Raji (cell line): ENCODE measurements around the gene MIER2.

Source experiments
- POLR2A ChIP-seq: IDR thresholded peaks from 2 replicates; pipeline ENCODE4 v1.6.1; 2011; ENCODE audit warnings: low read depth, low read length, control low read depth; ENCODE audit not compliant: insufficient read depth

MIER2 gene

DNA sequence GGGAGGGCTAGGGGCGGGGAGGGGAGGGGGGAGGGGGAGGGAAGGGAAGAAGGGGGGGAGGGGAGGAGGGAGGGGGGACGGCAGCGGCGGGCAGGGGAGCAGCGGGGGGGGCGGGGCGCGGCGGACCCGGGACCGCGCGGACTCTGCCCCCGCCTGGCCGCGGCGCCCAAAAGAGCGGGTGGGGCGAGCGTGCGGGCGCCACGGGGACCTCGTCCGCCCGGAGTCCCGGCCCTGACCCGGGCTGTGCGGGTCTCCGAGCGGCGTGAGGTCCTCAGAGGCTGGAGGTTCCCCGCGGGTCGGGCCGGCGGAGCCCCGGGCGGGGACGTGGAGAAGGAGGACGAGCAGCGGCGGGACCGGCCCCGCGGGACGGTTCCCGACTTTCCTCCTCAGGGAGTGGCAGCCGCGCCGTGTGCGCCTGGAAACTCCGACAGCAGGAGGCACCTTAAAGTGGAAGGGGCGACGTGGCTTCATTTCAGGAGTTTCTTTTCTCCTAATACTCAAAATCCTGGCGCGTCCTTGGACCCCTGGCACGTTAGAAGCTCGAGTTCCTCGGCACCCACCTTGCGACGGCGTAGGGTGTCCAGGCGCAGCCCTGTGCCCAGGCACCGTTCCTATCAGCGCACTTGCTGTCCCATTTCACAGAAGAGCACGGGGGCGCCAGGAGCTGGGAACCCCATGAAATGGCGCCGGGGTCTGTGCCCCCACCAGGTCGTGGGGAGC is 52.9 kb downstream of the MIER2 start:
- TF ChIP-seq POLR2A: no peak

DNA sequence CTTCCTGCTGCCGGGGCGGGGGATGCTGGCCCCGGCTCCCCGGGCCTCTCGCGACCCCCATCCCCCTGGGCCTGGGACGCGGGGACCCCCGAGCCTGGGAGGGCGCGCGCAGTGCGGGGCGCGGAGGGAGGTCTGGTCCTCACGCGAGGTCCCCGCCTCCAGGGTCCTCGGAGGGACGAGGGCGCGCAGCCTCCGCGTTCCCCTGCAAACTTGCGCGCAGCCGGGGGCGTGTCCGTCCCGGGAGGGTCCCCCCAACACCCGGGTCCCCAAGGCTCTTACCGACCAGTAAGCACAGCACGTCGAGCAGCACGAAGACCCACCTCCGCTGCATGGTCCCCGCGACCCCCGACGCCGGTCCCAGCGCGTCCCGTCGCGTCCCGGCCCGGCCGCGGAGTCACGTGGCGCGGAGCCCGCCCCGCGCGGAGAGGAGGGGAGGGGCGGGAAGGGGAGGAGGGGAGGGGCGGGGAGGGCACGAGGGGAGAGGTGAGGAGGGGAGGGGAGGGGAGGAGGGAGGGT is 53.5 kb downstream of the MIER2 start, which contains the start of gene PLPP2:
Gene PLPP2, minus strand, starts transcription at position 398 of the 516 bp plus-strand sequence. Its CDS starts 67 bp downstream, at position 331.
- no peak for TF ChIP-seq POLR2A

DNA sequence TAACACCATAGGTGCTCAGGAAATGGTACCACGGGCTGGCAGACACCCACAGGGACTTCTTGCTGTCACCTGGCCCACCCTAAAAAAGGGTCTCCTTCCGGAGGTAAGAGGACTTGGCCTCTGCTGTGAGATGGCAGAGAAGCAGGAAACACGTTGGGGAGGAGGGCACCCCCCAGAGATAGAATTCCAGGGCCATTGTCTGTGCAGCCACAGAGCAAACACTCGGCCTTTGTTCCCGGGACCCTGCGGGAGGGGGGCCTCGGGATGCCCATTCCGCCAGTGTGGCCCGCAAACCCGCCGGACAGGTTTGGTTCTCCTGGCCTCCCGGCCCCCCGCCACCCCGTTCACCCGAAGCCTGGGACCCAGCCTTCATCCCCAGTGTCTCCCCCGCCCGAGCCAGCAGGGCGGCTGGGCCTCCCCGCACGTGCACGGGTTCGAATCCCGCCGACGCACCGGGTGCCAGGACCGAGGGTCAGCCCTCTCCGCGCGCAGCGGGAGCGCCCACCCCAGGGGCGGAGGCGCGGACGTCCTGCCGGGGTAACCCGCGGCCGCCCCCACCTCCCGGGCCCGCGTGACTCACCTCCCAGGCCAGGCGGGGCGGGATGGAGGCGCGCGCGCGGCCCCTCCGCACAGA is 54.1 kb downstream of the MIER2 start:
- TF ChIP-seq POLR2A: no peak

DNA sequence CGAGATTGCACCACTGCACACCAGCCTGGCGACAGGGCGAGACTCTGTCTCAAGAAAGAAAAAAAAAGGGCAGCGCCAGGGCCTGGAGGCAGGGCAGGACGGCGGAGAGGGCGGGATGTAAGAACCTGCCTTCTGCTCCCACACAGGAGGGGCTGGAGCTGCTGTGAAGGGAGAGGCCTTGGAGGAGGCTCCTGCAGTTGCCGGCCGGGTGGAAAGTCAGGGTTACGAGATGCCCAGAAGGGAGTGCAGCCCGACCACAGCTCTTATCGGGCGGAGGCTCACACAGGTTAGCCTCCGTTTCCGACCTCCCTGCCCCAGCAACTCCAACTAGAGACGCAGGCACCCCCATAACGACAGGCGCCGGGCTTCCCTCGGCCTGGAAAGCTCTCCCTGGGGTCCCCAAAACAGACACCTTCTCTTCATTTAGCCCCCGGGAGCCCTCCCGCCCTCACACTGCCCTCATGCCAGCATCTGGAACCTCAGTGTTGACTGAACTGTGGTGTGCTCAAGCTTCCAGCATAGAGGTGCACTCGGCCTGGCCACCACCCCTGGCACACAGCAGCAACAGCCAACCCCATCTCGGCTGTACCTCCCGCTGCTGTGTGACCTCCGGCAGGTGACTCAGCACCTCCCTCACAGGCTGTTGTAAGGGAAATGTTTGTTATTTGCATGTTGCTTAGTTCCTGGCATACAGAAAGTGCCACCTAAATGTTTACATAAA is 54.8 kb downstream of the MIER2 start:
- no peak for TF ChIP-seq POLR2A

DNA sequence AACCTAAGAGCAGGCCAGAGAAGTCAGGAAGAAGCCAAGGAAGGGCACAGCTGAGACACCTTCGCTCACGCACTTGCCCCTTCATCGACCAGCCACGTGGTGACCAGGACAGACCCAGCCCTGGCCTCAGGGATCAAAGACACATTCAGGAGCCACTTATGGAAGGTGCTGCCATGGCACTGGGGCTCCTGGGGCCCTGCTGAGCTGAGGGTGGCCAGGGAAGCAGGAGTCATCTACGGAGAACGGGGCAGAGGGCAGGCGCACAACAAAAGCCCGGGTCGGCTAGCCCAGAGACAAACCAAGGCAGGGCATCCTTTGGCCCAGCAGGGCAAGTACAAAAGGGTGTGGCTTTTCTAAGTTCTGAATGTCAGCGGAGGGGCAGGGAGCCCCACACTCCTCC is 55.7 kb downstream of the MIER2 start:
- TF ChIP-seq POLR2A: no peak

DNA sequence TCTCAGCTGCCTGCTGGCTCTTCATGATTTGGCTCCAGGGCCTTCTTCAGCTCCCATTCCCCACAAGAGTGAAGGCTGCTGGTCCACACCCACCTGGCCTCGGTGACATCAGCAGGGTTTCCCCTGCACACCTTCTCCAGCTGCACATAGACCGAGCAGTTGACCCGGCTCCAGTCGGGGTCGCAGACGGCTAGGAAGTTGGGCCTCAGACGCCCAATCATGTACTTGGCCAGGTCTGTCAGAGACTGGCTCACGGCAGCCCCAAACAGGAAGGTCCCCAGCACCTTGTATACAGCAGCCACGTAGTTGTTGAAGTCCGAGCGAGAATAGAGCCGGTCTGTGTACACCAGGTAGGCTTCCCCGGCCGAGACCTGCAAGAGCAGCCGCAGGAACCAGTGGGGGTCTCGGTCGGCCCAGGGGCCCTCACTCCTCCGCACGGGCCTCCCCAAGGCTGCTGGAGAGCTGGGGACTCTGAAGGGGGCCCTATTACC is 57.2 kb downstream of the MIER2 start:
- TF ChIP-seq POLR2A: no peak

DNA sequence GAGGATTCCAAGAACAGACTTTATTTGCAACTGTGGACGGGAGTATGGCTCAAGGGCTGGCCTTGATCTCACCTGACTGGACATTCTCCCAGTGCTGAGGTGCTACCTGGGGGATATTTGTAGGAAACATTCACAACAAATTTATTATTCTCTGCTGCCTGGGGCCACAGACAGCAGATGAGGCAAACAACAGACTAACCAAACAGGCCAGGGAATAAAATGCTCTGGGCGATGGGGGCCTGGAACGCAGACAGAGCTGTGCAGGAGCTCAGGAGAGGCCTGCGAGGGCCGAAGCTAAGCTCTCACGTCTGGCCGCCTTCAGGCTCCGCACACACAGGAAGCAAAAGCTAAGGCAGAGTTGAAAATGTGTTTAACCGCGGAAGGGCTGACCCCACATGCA is 61.2 kb downstream of the MIER2 start:
- TF ChIP-seq POLR2A: no peak

DNA sequence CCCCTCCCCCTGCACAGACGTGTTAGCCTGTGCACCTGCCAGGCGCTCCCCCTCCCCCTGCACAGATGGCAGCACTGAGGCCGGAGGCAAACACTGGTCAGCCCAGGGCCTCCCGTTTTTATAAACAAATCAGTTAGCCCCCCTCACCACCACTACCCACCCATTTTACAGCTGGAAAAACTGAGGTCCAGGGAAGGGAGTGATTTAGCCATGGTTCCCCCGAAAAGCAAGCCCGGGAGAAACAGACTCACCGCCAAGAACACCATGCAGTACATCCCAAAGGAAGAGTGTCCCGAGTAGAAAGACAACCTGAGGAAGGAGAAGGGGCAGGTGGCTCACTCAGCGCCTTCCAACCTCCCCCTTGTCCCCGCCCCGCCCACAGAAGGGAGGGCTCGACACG is 62.1 kb downstream of the MIER2 start:
- TF ChIP-seq POLR2A: no peak

DNA sequence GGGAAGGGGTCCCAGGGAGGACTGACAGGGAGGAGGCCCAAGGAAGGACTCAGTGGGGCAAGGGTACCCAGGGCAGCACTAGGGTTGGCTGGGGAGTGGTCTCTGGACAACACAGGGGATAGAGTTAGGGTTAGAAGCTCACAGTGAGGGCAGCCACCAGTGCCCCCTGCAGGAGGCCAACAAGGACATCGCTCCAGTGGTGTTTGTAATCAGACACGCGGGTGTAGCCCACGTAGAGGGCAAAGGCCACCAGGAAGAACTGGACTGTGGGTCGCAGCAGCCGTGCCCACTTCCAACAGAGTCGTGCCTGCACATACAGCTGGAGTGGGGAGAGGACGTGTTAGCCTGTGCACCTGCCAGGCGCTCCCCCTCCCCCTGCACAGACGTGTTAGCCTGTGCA is 62.6 kb downstream of the MIER2 start:
- TF ChIP-seq POLR2A: no peak

DNA sequence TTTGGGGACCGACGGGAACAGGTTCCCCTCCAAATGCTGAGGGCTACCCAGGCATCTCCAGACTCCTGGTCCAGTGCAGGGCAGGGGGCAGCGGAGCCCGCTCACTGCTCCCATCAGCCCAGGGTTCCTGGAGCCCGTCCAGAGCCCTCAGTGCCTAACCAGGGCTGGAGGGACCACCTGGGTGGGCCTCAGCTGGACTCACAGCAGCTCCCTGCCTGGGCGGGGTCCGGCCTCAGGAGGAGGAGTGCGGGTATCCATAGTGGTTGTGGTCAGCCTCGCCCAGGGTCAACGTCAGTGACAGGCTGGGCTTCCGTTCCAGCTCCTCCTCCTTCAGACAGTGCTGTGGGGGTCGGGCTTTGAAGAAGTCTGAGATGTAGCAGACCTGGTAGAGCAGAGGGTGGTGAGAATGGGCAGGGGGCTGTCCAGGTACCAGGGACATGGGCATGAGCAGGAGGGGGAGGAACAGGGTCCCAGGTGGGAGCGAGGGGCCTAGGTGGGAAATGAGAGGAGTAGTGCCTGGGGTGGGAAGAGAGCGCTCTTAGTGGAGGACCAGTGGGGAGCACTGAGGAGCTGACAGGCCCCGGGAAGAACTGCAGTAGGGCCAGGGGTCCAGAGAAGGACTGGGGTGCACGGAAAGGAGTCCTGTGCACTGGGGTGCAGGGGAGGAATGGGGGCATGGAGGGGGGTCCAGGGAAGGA is 63.3 kb downstream of the MIER2 start:
- no peak for TF ChIP-seq POLR2A

DNA sequence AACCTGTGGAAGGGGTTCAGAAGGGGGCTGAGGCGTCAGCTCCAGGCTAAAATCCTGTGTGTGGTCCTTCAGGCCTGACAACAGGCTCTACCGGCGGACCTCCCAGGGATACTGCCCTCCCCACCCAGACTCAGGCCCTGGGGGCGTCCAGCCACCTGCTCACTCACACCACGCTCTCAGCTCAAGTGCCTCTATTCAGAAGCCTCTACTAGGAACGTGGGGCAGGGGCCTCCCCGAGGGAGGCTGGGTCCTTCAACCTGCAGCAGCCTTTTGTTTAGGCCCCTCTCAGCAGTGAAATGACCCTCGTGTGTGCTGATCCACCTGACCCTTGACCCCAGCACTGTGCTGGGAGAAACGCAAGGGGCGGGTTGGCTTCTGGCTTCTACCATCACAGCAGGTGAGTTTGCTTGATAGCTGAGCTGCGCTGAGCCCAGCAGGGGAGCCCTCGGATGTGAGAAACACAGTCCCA is 64.0 kb downstream of the MIER2 start:
- TF ChIP-seq POLR2A: no peak

DNA sequence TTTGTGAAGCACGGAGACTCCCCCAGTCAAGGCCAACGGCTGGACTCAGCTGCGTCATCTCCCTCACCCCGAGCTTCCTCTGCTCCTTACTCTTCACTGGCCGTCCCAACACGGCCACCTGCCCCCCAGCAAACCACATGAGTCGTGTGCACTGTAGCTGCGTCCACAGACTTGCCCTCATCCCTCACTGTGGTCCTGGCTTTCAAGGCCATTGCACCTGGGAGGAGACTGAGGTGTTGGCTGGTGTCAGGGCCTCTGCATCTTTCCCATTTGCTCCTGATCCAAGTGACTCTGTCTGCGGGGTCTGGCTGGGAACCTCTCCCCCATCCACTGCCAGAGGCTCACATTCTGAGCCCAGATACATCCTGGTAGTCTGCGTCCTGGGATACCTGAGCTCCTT is 64.9 kb downstream of the MIER2 start:
- TF ChIP-seq POLR2A: no peak

DNA sequence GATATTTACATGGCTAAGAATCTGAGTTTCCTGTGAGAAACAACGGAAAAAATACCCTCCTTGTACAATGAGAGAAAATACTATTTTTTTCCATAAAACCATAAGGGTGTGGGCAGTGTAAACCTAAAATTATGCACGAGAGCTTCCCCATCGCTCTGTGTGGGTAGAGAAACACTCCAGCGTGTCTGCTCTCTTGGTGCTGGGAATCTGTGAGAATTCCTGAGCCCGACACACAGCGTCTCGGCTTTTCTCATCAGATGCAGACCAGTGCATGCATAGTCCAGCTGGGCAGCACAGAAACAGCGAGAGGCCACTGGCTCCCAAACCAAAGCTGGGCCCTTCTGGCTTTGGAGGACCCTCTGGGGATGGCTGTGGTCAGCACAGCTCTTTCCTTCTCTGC is 65.4 kb downstream of the MIER2 start:
- TF ChIP-seq POLR2A: no peak

DNA sequence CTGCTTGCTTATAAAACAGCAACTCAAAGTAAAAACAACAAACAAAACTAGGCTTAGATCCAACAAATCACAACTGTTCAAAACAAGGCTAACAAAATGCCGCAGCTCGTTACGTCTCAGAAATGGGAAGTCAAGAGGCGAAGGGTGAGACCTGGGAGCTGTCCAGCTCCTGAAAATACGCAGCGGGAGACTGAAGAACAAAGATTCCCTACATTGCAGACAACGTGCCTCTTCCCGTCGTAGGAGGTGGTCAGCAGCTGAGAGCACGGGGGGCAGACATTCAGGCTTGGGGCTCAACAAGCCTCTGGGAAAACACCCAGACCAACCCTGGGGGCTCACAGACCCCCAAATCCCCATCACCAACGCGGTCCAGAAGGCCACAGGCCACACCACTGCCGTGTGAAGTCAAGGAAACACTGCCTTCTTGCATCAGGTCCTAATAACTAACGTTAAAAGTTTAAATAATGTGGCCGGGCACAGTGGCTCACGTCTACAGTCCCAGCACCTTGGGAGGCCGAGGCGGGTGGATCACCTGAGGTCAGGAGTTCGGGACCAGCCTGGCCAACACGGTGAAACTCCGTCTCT is 66.9 kb downstream of the MIER2 start:
- no peak for TF ChIP-seq POLR2A

DNA sequence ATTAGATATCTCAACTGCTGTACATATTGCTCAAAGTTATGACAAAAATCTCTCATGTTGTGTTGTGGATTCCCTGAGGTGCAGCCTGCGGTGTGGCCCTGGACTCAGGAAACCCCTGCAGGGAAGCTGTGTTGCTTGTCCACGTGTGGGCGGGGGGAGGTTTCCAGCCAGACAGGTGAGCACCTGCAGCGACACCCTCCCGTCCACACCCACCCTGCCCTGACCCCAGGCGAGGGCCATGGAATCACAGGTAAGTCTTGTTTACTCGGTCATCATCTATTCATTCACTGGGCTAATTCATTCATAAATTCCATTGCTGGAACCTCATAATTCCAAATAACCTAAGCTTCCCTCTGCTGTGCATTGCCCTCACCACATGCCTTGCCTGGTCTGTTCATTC is 67.5 kb downstream of the MIER2 start:
- TF ChIP-seq POLR2A: no peak
